AG09309 (cell line): Measurements from ENCODE around the gene SLC40A1.

Experiments
- DNase-seq: peaks from one replicate; pipeline ENCODE4 v3.0.0-alpha.2; 2010; ENCODE audit warnings: low read depth
- H3K4me3 ChIP-seq: 2 replicates; pipeline ENCODE4 v1.5.1; 2011; ENCODE audit warnings: mild to moderate bottlenecking, low read depth, low read length, moderate library complexity; ENCODE audit not compliant: control insufficient read depth
- TF ChIP-seq, protein P1 (sequence below): IDR thresholded peaks from 2 replicates; pipeline ENCODE4 v1.5.1; 2011; ENCODE audit warnings: mild to moderate bottlenecking, low read depth, low read length, inconsistent platforms; ENCODE audit not compliant: insufficient read depth, control insufficient read depth; ENCODE audit errors: missing control alignments

Gene SLC40A1

DNA sequence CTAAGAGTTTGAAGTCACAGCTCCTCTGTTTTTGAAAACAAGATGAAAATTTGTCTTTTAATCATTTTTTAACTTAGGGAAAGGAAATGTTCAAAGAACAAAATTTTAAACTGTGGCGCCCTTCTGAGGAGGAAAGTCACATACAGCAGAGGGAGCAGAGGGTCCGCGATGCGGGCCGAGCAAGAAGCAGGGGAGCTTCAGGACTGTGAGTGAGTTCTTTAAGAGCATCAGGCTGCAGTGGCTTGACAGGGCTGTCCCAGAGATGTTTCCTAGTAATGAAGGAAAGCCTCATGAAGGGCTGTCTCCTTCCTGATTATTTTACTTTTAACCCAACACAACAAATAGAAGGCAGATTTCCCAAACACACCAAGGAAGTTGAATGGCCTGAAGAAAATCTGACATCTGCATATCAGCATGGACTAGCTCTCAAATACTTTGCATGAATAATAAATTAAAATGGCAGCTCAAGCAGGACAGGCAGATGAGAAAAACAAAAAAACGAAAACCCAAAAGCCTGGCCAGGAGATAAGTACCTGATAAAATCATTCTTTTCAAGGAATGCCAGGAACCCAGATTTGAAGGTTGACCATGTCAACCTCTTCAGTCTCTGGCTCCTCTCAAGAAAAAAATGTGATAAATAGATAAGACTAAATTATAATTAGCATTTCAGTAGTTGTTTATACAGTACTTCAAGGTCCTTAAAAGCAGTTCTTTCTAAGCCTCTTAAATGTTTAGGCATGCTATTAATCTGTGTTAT is 60.8 kb downstream of the SLC40A1 start:
- H3K4me3 ChIP-seq = no peak overlapping the region
- DNase-seq = no peak
- TF ChIP-seq, protein P1, sequence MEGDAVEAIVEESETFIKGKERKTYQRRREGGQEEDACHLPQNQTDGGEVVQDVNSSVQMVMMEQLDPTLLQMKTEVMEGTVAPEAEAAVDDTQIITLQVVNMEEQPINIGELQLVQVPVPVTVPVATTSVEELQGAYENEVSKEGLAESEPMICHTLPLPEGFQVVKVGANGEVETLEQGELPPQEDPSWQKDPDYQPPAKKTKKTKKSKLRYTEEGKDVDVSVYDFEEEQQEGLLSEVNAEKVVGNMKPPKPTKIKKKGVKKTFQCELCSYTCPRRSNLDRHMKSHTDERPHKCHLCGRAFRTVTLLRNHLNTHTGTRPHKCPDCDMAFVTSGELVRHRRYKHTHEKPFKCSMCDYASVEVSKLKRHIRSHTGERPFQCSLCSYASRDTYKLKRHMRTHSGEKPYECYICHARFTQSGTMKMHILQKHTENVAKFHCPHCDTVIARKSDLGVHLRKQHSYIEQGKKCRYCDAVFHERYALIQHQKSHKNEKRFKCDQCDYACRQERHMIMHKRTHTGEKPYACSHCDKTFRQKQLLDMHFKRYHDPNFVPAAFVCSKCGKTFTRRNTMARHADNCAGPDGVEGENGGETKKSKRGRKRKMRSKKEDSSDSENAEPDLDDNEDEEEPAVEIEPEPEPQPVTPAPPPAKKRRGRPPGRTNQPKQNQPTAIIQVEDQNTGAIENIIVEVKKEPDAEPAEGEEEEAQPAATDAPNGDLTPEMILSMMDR = no peak

DNA sequence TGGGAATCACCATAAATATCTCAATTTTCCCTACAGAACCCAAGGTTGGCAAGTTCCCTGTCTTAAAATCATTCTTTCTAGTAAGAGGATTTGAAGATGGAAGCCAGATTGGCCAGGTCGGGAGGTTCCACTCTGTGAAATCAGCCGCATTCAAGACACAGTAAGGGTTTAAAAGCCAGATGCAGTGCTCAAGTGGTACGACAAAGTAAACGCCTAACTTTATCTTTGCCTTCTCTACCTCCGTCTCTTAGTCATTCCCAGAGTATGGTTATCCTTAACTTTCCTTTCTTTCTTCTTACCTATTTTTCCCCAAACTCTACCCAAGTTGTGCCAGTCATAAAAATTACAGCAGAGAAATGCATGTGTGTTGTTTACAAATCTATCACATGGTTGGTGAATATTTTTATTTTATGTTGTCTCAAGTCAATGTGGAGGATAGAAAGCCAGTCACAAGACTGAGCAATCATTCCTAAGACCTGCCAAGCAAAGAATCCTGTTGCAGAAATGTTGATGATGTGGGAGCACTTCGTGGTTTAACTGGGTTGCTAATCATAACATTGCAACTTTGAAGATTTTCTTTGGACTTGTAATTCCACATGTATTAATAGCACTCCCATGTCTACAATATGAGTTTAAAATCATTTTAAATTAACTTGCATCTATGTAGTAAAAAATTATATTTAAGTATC is 62.6 kb downstream of the SLC40A1 start:
- H3K4me3 ChIP-seq = no peak overlapping the region
- DNase-seq = no peak
- TF ChIP-seq, protein P1 = no peak

GRCh38 chr2:189516546-189516945 is 64.0 kb downstream of the SLC40A1 start:
- TF ChIP-seq, protein P1 = no peak
- DNase-seq = no peak
- no peak overlapping the region for H3K4me3 ChIP-seq

- no peak for DNase-seq
- TF ChIP-seq, protein P1 = no peak
- H3K4me3 ChIP-seq = no peak overlapping the region
Measured at GRCh38 chr2:189515264-189515663, 65.3 kb downstream of the SLC40A1 start.

GRCh38 chr2:189514104-189514503 is 66.5 kb downstream of the SLC40A1 start:
- TF ChIP-seq, protein P1 = no peak
- no peak for DNase-seq
- H3K4me3 ChIP-seq = no peak overlapping the region

DNA sequence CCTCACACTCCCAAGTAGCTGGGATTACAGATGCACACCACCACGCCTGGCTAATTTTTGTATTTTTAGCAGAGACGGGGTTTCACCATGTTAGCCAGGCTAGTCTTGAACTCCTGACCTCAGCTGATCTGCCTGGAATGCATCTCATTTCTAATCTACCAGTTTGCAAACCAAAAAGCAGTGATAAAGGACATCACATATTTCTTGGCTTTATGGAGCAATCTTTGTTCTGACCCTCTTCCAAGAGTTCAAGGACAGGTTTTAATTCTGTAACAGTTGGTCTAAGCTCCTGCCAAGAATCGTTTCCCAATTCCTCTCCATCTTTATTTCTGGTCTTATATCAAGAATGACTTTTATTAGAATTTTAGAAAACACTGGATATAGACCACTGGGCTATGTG is 67.7 kb downstream of the SLC40A1 start:
- H3K4me3 ChIP-seq = no peak overlapping the region
- DNase-seq = no peak
- TF ChIP-seq, protein P1 = no peak

GRCh38 chr2:189511960-189512319 is 68.6 kb downstream of the SLC40A1 start:
- no peak for DNase-seq
- H3K4me3 ChIP-seq = no peak overlapping the region
- TF ChIP-seq, protein P1 = no peak
